Fibroblast of peridontal ligament (primary cell): ENCODE measurements around the gene GOLGA8M.
"Not testable (repeated sequence)": the region's sequence is repeated elsewhere in the genome, so short reads cannot be mapped to it uniquely, and the experiment has no call there.

Experiments used
- DNase-seq: peaks from one replicate; pipeline ENCODE4 v3.0.0-alpha.2; 2010; ENCODE audit errors: extremely low read depth

Gene GOLGA8M

GRCh38 chr15:28660750-28661149, 51.5 kb downstream of the GOLGA8M start:
- not testable (repeated sequence) for DNase-seq

- not testable (repeated sequence) for DNase-seq
Observed at GRCh38 chr15:28656018-28656360, 56.2 kb downstream of the GOLGA8M start.

DNA sequence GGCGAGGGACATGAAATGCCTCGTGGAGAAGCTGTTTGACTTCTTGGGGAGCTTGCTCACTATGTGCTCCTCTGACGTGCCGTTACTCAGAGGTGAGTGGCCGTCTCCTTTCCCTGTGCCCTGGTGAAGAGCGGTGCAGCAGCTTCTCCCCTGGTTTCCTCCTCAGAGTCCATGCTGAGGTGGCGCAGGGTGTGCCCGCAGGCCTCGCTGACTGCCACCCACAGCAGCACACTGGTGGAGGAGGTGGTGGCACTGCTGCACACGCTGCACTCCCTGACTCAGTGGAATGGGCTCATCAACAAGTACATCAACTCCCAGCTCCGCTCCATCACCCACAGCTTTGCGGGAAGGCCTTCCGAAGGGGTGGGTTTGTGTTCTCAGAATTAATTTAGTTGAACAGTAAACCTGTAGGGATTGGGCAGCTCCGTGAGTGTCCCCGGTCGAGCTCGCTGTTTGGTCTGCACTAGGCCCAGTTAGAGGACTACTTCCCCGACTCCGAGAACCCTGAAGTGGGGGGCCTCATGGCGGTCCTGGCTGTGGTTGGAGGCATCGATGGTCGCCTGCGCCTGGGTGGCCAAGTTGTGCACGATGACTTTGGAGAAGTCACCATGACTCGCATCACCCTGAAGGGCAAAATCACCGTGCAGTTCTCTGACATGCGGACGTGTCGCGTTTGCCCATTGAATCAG, 56.7 kb downstream of the GOLGA8M start:
- DNase-seq = not testable (repeated sequence)

DNA sequence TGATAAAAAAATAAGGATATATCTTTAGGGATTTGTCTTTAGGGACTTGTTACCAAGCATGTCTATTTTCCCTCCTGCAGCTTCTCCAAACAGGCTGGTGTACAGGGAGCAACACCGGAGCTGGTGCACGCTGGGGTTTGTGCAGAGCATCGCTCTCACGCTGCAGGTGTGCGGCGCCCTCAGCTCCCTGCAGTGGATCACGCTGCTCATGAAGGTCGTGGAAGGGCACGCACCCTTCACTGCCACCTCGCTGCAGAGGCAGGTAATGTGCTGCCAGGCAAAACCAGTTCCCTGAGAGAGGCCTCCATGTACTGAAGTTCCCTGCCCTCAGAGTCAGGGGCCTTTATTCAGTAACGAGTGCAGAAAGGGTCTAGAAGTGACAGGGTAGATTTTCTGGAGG, 58.0 kb downstream of the GOLGA8M start:
- not testable (repeated sequence) for DNase-seq

DNA sequence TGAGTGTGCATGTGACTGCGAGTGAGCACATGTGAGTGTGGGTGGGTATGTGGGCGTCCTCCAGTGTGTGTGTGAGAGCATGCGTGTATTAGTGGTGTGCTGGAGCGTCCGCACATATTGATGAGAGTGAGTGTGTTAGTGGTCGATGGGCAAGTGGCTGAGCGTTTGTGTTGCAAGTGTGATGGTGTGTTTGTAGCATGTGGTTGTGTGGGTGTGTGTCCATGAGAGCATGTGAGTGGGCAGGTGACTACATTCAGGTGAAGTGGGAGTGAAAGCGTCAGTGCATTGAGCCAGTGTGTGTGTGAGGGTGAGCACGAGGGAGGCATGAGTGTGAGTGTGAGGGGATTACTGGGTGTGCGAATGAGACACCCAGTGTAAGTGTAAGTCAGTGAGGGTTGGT, 59.7 kb downstream of the GOLGA8M start:
- DNase-seq = not testable (repeated sequence)
